Heart left ventricle (tissue), 13 donors: ENCODE results near the gene CBY3.
"Not testable (repeated sequence)": the region's sequence is repeated elsewhere in the genome, so short reads cannot be mapped to it uniquely, and the experiment has no call there.

Source experiments
- POLR2A ChIP-seq, 2 donors: fragments of 450-650 bp; IDR thresholded peaks; one replicate each; pipeline ENCODE4 v1.6.1; 2017; ENCODE audit warnings: antibody characterized with exemption in 2 of 2, mild to moderate bottlenecking in 2 of 2, moderate library complexity in 2 of 2
- TF ChIP-seq, protein P1 (sequence below), 12 donors: fragments of 200-600 bp; sonication (generic) in 4 of 12; IDR thresholded peaks; one replicate each; pipeline versions ENCODE4 v1.5.0 to v1.8.0; 2018 to 2022; ENCODE audit warnings: antibody characterized with exemption in 12 of 12, mild to moderate bottlenecking in 5 of 12
- donor health status: ischemic (EF 13 %, LVEDD 7.1; RV severe dilation, severe dysfunction).
- donor health status: DM: no; HTN: yes; CAD: no.
- donor health status: DM: no; HTN: no; CAD: no.
- donor health status: ischemic (EF 25% LVEDD 6.9; RV normal size, moderate dysfunction).
- donor health status: ischemic (EF 25% LVEDD 5.7; RV mildly dilated, moderate dysfunction).
- donor health status: ischemic (EF 35%, LVEDD 5.7; RV mildly dilated, moderate dysfunction).
- donor health status: nonischemic (EF 11% LVEDD 7.7; RV severe dilation, severe dysfunction).
- donor health status: DM: yes; HTN: yes; CAD: no.
- donor health status: PGD.
- donor health status: ischemic (EF 29% LVEDD 5.4; RV normal size, mild dysfunction).
- donor health status: nonischemic (EF 23%, LVEDD 6.1; RV moderate dilation, normal function).

DNA sequence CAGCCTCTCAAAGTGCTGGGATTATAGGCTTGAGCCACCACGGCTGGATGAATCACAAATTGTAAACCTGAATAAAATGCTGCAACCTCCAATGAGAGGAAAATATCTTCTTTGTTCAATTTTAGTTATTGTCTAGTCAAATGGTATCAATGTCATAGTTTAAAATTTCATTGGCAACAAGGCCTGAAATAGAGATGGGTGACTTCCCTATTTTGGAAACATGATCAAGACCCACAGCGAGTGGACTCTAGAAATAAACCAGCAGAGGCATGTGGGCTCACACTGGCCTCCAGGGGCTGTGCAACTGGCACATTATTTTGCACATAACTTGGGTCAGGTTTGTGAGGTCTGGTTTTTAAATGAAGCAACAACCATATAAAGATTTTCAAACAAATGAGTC, 27.7 kb downstream of the CBY3 start:
- not testable (repeated sequence) for TF ChIP-seq POLR2A (IDR thresholded peaks at IDR 0.05)
- TF ChIP-seq, protein P1, sequence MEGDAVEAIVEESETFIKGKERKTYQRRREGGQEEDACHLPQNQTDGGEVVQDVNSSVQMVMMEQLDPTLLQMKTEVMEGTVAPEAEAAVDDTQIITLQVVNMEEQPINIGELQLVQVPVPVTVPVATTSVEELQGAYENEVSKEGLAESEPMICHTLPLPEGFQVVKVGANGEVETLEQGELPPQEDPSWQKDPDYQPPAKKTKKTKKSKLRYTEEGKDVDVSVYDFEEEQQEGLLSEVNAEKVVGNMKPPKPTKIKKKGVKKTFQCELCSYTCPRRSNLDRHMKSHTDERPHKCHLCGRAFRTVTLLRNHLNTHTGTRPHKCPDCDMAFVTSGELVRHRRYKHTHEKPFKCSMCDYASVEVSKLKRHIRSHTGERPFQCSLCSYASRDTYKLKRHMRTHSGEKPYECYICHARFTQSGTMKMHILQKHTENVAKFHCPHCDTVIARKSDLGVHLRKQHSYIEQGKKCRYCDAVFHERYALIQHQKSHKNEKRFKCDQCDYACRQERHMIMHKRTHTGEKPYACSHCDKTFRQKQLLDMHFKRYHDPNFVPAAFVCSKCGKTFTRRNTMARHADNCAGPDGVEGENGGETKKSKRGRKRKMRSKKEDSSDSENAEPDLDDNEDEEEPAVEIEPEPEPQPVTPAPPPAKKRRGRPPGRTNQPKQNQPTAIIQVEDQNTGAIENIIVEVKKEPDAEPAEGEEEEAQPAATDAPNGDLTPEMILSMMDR (IDR thresholded peaks at IDR 0.05), result not testable (repeated sequence)
